ENCODE results near the gene BIRC6. TPM values are rescaled to one million over a fixed set of nuclear protein-coding genes. Genes with fewer than 3 reads are reported as not detected.

Gene BIRC6
- total RNA-seq, 1 donor = 133 TPM

- DNase-seq (ENCODE audit: low read depth) = peak; percentile 34
- no peak for TF ChIP-seq CTCF (IDR thresholded peaks at IDR 0.05; ENCODE audit: insufficient read depth, low read length)
- H3K4me3 ChIP-seq (ENCODE audit: low read depth, low read length) = no peak overlapping the region
Observed at GRCh38 chr2:32622570-32623310, 265.9 kb downstream of the BIRC6 start.

- no peak overlapping the region for H3K4me3 ChIP-seq (ENCODE audit: low read depth, low read length)
- TF ChIP-seq CTCF (IDR thresholded peaks at IDR 0.05; ENCODE audit: insufficient read depth, low read length) = no peak
- no peak for DNase-seq (ENCODE audit: low read depth)
Observed at GRCh38 chr2:32623311-32623706, 266.5 kb downstream of the BIRC6 start.

- no peak for TF ChIP-seq CTCF (IDR thresholded peaks at IDR 0.05; ENCODE audit: insufficient read depth, low read length)
- DNase-seq (ENCODE audit: low read depth) = no peak
- H3K4me3 ChIP-seq (ENCODE audit: low read depth, low read length) = no peak overlapping the region
Observed at GRCh38 chr2:32624812-32625211, 268.0 kb downstream of the BIRC6 start.

GRCh38 chr2:32626639-32627221 lies 269.9 kb downstream of the BIRC6 start:
- no peak for TF ChIP-seq CTCF (IDR thresholded peaks at IDR 0.05; ENCODE audit: insufficient read depth, low read length)
- no peak for DNase-seq (ENCODE audit: low read depth)
- no peak overlapping the region for H3K4me3 ChIP-seq (ENCODE audit: low read depth, low read length)

- TF ChIP-seq CTCF (IDR thresholded peaks at IDR 0.05; ENCODE audit: insufficient read depth, low read length) = peak; percentile 50
- peak; percentile 55 for DNase-seq (ENCODE audit: low read depth)
- peak overlapping the region; percentile 98 for H3K4me3 ChIP-seq (ENCODE audit: low read depth, low read length)
Observed at GRCh38 chr2:32627441-32627813, 270.6 kb downstream of the BIRC6 start.

- TF ChIP-seq CTCF (IDR thresholded peaks at IDR 0.05; ENCODE audit: insufficient read depth, low read length) = no peak
- H3K4me3 ChIP-seq (ENCODE audit: low read depth, low read length) = peak within 1 kb of the TSS; percentile 98
- DNase-seq (ENCODE audit: low read depth) = peak; percentile 93
Observed at GRCh38 chr2:32627814-32628579, 271.2 kb downstream of the BIRC6 start, which contains the start of gene TTC27. Gene TTC27 (plus strand): TSS chr2:32628050. CDS start chr2:32628293, 243 bp downstream.
